CD8-positive, alpha-beta memory T cell (primary cell): ENCODE data around the gene FHIP1A. TPM values are rescaled to one million over a fixed set of nuclear protein-coding genes. Genes with fewer than 3 reads are reported as not detected.
A peak's percentile ranks its signal among the peaks of the same experiment; 100 is the strongest.

Experiments used
- CTCF ChIA-PET: fragments of 350-600 bp; sonication (Branson Sonifier 250); formaldehyde crosslinking; loops from one replicate; lab custom pipeline; 2021; ENCODE audit warnings: antibody characterized with exemption; lab: Charles Lee
- POLR2A ChIA-PET: fragments of 350-600 bp; sonication (Branson Sonifier 250); formaldehyde crosslinking; loops from one replicate; lab custom pipeline; 2021; ENCODE audit warnings: antibody characterized with exemption; lab: Charles Lee
- DNase-seq, 5 donors: peaks; one replicate each; pipeline versions ENCODE4 v3.0.0 to v3.0.0-alpha.2; 2020 to 2022; ENCODE audit warnings: mixed read lengths in 1 of 5
- H3K27ac ChIP-seq: one replicate; pipeline ENCODE4 v1.7.0; 2013; ENCODE audit warnings: low read depth, mild to moderate bottlenecking, low read length, moderate library complexity
- H3K27me3 ChIP-seq: 2 replicates; pipeline ENCODE4 v1.7.0; 2013; ENCODE audit warnings: low read length, mild to moderate bottlenecking; ENCODE audit not compliant: insufficient read depth, poor library complexity, severe bottlenecking
- H3K36me3 ChIP-seq: 2 replicates; pipeline ENCODE4 v1.7.0; 2013; ENCODE audit warnings: mild to moderate bottlenecking, low read length, moderate library complexity; ENCODE audit not compliant: insufficient read depth
- H3K4me1 ChIP-seq: 2 replicates; pipeline ENCODE4 v1.7.0; 2013; ENCODE audit warnings: mild to moderate bottlenecking, low read length, moderate library complexity; ENCODE audit not compliant: insufficient read depth
- H3K4me3 ChIP-seq: 2 replicates; pipeline ENCODE4 v1.7.0; 2013; ENCODE audit warnings: mild to moderate bottlenecking, low read length
- H3K9me3 ChIP-seq: 2 replicates; pipeline ENCODE4 v1.7.0; 2013; ENCODE audit warnings: mild to moderate bottlenecking, low read length
- H3K27ac Mint-ChIP-seq, 8 donors: one replicate each; pipeline ENCODE4 v1.8.0; 2020 to 2021; ENCODE audit warnings: mixed read lengths in 8 of 8, mild to moderate bottlenecking in 6 of 8, inconsistent platforms in 3 of 8, moderate library complexity in 3 of 8
- H3K27me3 Mint-ChIP-seq, 2 donors: one replicate each; pipeline ENCODE4 v1.8.0; 2020 to 2021; ENCODE audit warnings: mixed read lengths in 2 of 2, mild to moderate bottlenecking in 1 of 2, moderate library complexity in 1 of 2
- H3K36me3 Mint-ChIP-seq, 3 donors: one replicate each; pipeline ENCODE4 v1.8.0; 2020 to 2021; ENCODE audit warnings: mixed read lengths in 3 of 3, inconsistent platforms in 1 of 3, mild to moderate bottlenecking in 1 of 3
- H3K4me1 Mint-ChIP-seq, 3 donors: one replicate each; pipeline ENCODE4 v1.8.0; 2020 to 2021; ENCODE audit warnings: mixed read lengths in 3 of 3, inconsistent platforms in 1 of 3, mild to moderate bottlenecking in 1 of 3
- H3K4me3 Mint-ChIP-seq, 7 donors: one replicate each; pipeline ENCODE4 v1.8.0; 2020 to 2021; ENCODE audit warnings: mixed read lengths in 7 of 7, mild to moderate bottlenecking in 6 of 7, moderate library complexity in 4 of 7, inconsistent platforms in 2 of 7
- H3K9me3 Mint-ChIP-seq, 5 donors: one replicate each; pipeline ENCODE4 v1.8.0; 2020 to 2022; ENCODE audit warnings: mixed read lengths in 5 of 5, mild to moderate bottlenecking in 3 of 5, moderate library complexity in 2 of 5, inconsistent platforms in 1 of 5
- polyA plus RNA-seq: library from polyadenylated mRNA; unstranded; fragments of 300-500 nt; fragmentation: Illumina TruSeq; gene quantifications from one replicate; pipeline ENCODE4 v1.2.3, GENCODE V29; 2021
- total RNA-seq, 2 experiments: library from RNA; stranded (reverse); gene quantifications; one replicate each; pipeline ENCODE4 v1.2.3, GENCODE V29; 2021

FHIP1A gene
- total and polyA plus RNA-seq, 3 experiments from 2014 or later: 0.09 to 0.15 TPM; not detected in 1

GRCh38 chr4:151431728-151432127 is 22.8 kb downstream of the FHIP1A start:
- Histone ChIP-seq H3K9me3 (no peaks in the 10 kb centered on the region), H3K27ac (no peak overlapping the region), H3K36me3 (no peaks in the 10 kb centered on the region), H3K4me3 (no peak overlapping the region), H3K27me3 (no peaks in the 10 kb centered on the region), H3K4me1 (no peaks in the 10 kb centered on the region)
- DNase-seq: no peak
- peaks cover 8 to 37% of the 10 kb centered on the region in 2 donors for H3K27me3 Mint-ChIP-seq
- no peaks in the 10 kb centered on the region for H3K9me3 Mint-ChIP-seq
- no peaks in the 10 kb centered on the region for H3K36me3 Mint-ChIP-seq
- CTCF ChIA-PET: no interaction called here
- POLR2A ChIA-PET: no interaction called here
- no peak overlapping the region for H3K4me3 Mint-ChIP-seq
- H3K27ac Mint-ChIP-seq: no peak overlapping the region
- H3K4me1 Mint-ChIP-seq: no peaks in the 10 kb centered on the region

GRCh38 chr4:151432654-151433053 is 23.7 kb downstream of the FHIP1A start:
- Histone ChIP-seq H3K36me3 (no peaks in the 10 kb centered on the region), H3K4me1 (no peaks in the 10 kb centered on the region), H3K27me3 (no peaks in the 10 kb centered on the region), H3K9me3 (no peaks in the 10 kb centered on the region), H3K4me3 (no peak overlapping the region), H3K27ac (no peak overlapping the region)
- Mint-ChIP-seq H3K9me3 (no peaks in the 10 kb centered on the region), H3K27me3 (peaks cover 8 to 37% of the 10 kb centered on the region in 2 donors), H3K27ac (peak overlapping the region in 1 of 8 donors; percentile 46), H3K4me1 (no peaks in the 10 kb centered on the region), H3K4me3 (no peak overlapping the region), H3K36me3 (no peaks in the 10 kb centered on the region)
- DNase-seq: no peak
- CTCF ChIA-PET: no interaction called here
- POLR2A ChIA-PET: no interaction called here

DNA sequence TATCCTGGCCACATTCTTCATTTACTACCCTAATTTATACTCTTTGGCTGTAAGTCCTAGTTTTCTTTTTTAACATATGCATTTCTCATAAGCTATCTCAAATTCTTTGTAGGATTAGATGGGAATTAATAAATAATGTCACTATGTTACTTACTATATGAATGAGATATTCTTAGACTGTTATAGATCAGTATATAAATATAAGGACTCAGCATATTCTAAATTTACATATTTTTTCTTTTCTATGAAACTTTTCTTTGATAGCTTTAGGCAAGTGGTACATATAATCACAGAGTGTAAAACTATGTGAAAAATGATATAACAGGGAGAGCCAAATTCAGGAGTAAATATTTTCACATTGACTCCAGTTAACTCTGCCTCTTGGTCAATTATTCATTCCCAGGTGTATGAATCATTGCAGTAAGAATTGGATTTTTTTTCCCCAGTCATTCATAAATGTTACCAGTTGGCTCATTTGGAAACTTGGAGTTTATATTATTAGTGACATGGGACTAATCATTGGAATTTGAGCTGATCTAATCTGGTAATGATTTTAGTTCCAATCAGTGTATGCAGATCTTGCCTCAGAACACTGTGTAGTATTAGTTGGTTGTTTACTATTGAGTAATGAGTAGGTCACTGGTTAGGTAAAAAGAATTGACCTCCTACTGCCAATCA is 25.3 kb downstream of the FHIP1A start:
- no peak overlapping the region for H3K27ac Mint-ChIP-seq
- DNase-seq: no peak
- H3K9me3 Mint-ChIP-seq: no peaks in the 10 kb centered on the region
- peaks cover 7 to 29% of the 10 kb centered on the region in 2 donors for H3K27me3 Mint-ChIP-seq
- Histone ChIP-seq H3K9me3 (no peaks in the 10 kb centered on the region), H3K36me3 (no peaks in the 10 kb centered on the region), H3K4me3 (no peak overlapping the region), H3K27ac (no peak overlapping the region), H3K27me3 (no peaks in the 10 kb centered on the region), H3K4me1 (no peaks in the 10 kb centered on the region)
- H3K4me3 Mint-ChIP-seq: no peak overlapping the region
- CTCF ChIA-PET: no interaction called here
- POLR2A ChIA-PET: no interaction called here
- H3K4me1 Mint-ChIP-seq: no peaks in the 10 kb centered on the region
- H3K36me3 Mint-ChIP-seq: no peaks in the 10 kb centered on the region

DNA sequence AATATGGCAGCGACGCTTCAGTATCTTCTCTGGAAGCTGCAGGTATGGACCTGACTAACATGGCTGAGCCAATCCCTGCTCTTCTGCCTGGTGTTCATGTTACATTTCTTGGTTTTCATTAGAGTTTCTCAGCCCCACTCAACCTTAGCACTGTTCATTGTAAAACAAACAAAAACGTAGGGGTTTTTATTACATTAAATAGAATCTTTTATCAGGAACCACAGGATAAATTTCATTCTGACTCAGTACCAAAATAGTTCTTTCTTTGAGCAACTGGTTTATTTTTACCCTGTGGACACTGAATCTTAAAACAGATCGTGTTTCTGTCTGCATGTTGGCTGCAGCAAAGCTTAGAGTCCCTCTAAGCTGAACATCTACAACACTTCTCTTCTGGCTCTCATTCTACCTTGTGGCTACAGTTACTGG is 27.1 kb downstream of the FHIP1A start:
- Mint-ChIP-seq H3K36me3 (no peaks in the 10 kb centered on the region), H3K4me1 (no peaks in the 10 kb centered on the region), H3K27me3 (peaks cover 5 to 29% of the 10 kb centered on the region in 2 donors), H3K4me3 (no peak overlapping the region), H3K27ac (no peak overlapping the region), H3K9me3 (no peaks in the 10 kb centered on the region)
- H3K9me3 ChIP-seq: no peaks in the 10 kb centered on the region
- ChIA-PET CTCF (no interaction called here), POLR2A (no interaction called here)
- H3K27me3 ChIP-seq: no peaks in the 10 kb centered on the region
- H3K4me1 ChIP-seq: no peaks in the 10 kb centered on the region
- no peak for DNase-seq
- H3K36me3 ChIP-seq: no peaks in the 10 kb centered on the region
- H3K4me3 ChIP-seq: no peak overlapping the region
- no peak overlapping the region for H3K27ac ChIP-seq

DNA sequence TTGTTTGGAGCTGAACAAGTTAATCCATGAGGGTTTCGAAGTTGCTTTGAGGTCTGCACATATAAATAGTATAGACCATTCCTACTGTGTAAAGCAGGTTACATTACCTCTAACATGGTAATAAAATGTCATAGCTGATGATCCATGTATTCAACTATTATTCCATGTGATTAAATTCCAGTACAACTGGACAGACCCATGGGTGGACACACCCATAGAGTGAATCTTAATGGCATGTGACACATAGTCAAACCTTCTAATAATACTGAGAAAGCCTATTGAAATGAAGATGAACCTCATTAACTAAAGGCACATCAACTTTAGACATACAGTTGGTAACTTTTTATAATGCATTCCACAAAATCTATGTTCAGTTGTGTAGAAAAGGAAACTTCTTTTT is 28.5 kb downstream of the FHIP1A start:
- no peak overlapping the region for H3K27ac Mint-ChIP-seq
- POLR2A ChIA-PET: no interaction called here
- Histone ChIP-seq H3K4me1 (no peaks in the 10 kb centered on the region), H3K4me3 (no peak overlapping the region), H3K27ac (no peak overlapping the region), H3K9me3 (no peaks in the 10 kb centered on the region), H3K36me3 (no peaks in the 10 kb centered on the region), H3K27me3 (no peaks in the 10 kb centered on the region)
- CTCF ChIA-PET: interaction anchor here (0.6 kb wide), 1 partner anchor 46 kb away, joined by 3 read pairs; no protein-coding TSS in a partner anchor
- H3K27me3 Mint-ChIP-seq: peaks cover 5 to 20% of the 10 kb centered on the region in 2 donors
- H3K36me3 Mint-ChIP-seq: no peaks in the 10 kb centered on the region
- no peak overlapping the region for H3K4me3 Mint-ChIP-seq
- no peaks in the 10 kb centered on the region for H3K4me1 Mint-ChIP-seq
- DNase-seq: no peak
- no peaks in the 10 kb centered on the region for H3K9me3 Mint-ChIP-seq

DNA sequence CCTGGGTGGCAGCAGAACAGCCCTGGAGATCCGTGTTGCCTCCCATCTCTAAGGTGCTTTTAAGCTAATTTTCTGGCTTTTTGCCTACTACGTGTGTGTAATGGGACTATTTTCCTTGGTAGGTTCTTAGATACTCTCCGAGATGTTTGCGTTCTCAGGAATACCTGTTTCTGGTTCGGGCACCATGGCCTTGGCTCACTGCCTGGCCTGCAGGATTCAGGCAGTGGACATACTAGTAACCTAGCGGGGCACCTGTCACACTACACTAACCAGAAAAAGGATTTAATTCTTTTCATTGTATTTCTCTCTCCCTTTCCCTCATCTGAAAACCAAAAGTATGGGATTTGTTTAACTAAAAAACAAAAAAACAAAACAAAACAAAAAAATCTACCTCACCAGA is 29.2 kb downstream of the FHIP1A start:
- H3K9me3 ChIP-seq: no peaks in the 10 kb centered on the region
- ChIA-PET POLR2A (no interaction called here), CTCF (no interaction called here)
- no peaks in the 10 kb centered on the region for H3K4me1 ChIP-seq
- no peaks in the 10 kb centered on the region for H3K36me3 ChIP-seq
- Mint-ChIP-seq H3K36me3 (no peaks in the 10 kb centered on the region), H3K4me1 (no peaks in the 10 kb centered on the region), H3K27ac (no peak overlapping the region), H3K4me3 (no peak overlapping the region), H3K9me3 (no peaks in the 10 kb centered on the region), H3K27me3 (peaks cover 4 to 24% of the 10 kb centered on the region in 2 donors)
- no peak overlapping the region for H3K4me3 ChIP-seq
- H3K27ac ChIP-seq: no peak overlapping the region
- no peaks in the 10 kb centered on the region for H3K27me3 ChIP-seq
- DNase-seq: no peak

GRCh38 chr4:151439320-151439719 is 30.3 kb downstream of the FHIP1A start:
- no peak for DNase-seq
- no peaks in the 10 kb centered on the region for H3K4me1 Mint-ChIP-seq
- ChIA-PET POLR2A (no interaction called here), CTCF (no interaction called here)
- no peak overlapping the region for H3K27ac ChIP-seq
- no peaks in the 10 kb centered on the region for H3K36me3 ChIP-seq
- H3K27me3 ChIP-seq: no peaks in the 10 kb centered on the region
- peaks cover 4 to 31% of the 10 kb centered on the region in 2 donors for H3K27me3 Mint-ChIP-seq
- no peak overlapping the region for H3K4me3 Mint-ChIP-seq
- H3K4me3 ChIP-seq: no peak overlapping the region
- no peak overlapping the region for H3K27ac Mint-ChIP-seq
- no peaks in the 10 kb centered on the region for H3K36me3 Mint-ChIP-seq
- no peaks in the 10 kb centered on the region for H3K9me3 Mint-ChIP-seq
- no peaks in the 10 kb centered on the region for H3K9me3 ChIP-seq
- no peaks in the 10 kb centered on the region for H3K4me1 ChIP-seq

DNA sequence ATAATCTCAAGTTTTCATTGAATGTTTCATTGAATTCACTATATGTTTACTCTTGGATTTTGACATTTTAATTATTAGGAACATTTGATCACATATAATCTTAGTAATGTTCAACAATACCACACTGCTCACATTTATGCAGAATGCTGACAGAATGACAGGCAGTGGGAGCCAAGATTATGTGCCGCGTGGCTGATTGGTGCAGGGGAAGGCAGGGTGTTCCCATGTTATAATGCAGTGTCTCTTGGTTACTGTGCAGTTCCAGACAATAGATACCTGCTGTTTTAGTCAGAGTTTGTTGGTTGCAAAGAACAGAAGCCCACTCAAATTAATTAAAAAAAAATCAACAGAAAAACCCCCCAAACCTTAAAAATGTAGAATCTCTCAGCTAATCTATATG is 33.0 kb downstream of the FHIP1A start:
- Mint-ChIP-seq H3K27ac (no peak overlapping the region), H3K4me3 (no peak overlapping the region), H3K36me3 (no peaks in the 10 kb centered on the region), H3K9me3 (peaks cover 0 to 4% (median 0%) of the 10 kb centered on the region in 5 donors), H3K4me1 (no peaks in the 10 kb centered on the region), H3K27me3 (peaks cover 6 to 38% of the 10 kb centered on the region in 2 donors)
- DNase-seq: no peak
- Histone ChIP-seq H3K4me3 (no peak overlapping the region), H3K36me3 (no peaks in the 10 kb centered on the region), H3K27ac (no peak overlapping the region), H3K27me3 (no peaks in the 10 kb centered on the region), H3K4me1 (no peaks in the 10 kb centered on the region), H3K9me3 (no peaks in the 10 kb centered on the region)
- CTCF ChIA-PET: no interaction called here
- POLR2A ChIA-PET: no interaction called here
